Activated CD4-positive, CD25-positive, alpha-beta regulatory T cell treated with anti-CD3 and anti-CD28 coated beads, Interleukin-2, amount 50 U/mL, for 24 hours (primary cell): ENCODE data around the gene SDK2.

Experiments
- ATAC-seq, 2 donors: fragments of 150-1000 bp; cut with Tn5 transposase; one replicate each; pipeline ENCODE4 v1.10.0; 2021; ENCODE audit warnings: mild to moderate bottlenecking in 1 of 2, moderate library complexity in 1 of 2

Gene SDK2

GRCh38 chr17:73630965-73631595 is 13.2 kb downstream of the SDK2 start:
- no peak for ATAC-seq

GRCh38 chr17:73630531-73630930 is 13.7 kb downstream of the SDK2 start:
- no peak for ATAC-seq

DNA sequence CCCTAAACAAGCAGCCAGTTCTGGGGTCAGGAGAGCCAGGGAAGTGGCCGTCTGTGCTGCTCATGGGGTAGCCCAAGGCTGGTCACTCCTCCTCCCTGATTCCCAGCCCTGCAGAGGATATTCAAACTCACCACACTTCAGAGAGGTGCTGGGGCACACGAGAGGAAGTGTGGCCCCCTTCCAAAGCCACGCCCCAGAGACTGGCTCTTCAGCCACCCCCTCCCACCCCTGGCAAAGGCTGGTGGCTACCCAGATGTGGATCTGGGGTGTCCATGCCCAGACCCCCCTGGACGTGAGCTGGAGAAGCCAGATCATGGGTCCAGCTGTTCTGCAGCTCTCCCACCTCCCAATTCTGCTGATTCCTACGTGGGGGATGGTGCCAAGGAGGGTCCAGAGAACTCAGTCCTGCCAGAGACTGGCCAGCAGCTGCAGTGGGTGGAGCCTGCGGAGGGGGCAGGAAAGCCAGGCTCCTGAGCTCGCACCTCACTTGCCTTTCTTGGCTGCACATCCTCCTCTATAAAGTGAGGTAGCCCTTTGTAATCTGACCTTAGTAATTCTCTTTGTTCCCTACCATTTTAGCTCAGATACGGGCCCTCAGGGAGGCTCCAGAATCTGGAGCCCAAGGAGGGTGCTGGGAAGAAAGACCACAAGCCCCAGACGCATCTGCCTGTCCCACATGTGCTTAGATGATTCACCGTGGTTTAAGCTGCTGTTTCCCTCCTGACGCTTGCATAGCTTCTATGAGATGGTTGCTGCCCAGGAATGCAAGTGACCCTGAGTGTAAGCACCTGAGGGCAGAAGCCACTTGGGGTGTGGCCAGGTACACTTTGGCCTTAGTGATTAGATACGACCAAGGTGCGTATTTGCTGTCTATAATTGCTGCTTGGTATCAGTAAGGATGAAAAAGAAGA is 15.3 kb downstream of the SDK2 start:
- ATAC-seq = no peak

GRCh38 chr17:73625991-73626673 is 18.1 kb downstream of the SDK2 start:
- ATAC-seq = no peak

DNA sequence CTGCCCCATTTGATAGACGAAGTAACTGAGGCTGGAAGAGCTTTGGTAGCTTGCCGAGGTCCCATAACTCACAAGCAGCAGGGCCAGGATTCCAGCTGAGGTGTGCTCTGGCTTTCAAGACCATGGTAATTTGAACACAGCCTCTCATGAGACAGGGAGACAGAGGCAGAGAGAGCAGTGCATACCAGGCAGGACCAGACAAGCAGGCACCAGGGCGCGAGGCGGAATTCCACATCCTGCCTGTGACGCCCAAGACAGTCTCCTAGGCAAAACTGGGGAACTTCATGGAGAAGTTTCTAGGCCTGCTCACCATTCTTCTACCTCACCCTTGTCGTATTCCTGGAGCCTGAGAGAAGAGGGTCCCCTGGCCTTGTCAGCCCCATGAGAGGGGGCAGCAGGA is 19.2 kb downstream of the SDK2 start:
- ATAC-seq = no peak

- no peak for ATAC-seq
Measured at GRCh38 chr17:73624496-73624988, 19.7 kb downstream of the SDK2 start.

- no peak for ATAC-seq
Measured at GRCh38 chr17:73623818-73624217, 20.4 kb downstream of the SDK2 start.

DNA sequence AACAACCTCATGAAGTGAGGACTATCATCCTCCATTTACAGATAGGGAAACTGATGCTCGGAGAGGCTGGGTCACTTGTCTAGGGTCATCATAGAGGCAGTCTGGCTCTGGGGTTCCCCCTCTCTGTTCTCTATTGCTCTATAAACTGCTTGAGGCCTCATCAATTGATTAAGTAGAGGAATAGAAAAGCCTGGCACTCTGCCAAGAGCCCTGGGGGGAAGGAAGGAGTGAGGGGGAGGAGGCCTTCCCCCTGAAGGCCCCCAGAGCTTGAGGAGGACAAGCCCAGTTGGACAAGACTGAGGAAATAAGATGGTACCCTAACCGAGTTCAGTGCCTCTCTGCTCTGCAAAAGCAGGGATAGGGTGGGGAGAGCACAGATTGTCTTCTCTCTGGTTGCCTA is 21.0 kb downstream of the SDK2 start:
- ATAC-seq = no peak

DNA sequence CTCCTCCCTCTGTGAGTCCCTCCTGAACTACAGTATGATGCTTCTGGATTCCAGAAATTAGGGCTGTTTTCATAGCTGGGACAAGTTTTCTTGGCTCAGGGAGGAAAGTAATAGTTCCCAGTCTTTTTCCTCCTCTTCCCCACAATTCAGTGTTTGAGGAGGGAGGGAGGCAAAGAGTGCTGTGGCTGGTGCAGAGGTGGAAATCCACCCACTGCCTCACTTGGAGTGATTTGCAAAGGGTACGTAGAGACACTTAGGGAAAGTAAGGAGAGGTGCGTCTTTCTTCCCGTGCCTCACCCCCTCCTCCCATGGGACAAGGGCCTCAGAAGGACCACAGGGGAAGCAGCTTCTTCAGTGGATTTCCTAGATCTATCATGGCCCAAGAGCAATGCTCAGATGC is 21.9 kb downstream of the SDK2 start:
- ATAC-seq = no peak

- no peak for ATAC-seq
Measured at GRCh38 chr17:73621685-73622084, 22.6 kb downstream of the SDK2 start.

DNA sequence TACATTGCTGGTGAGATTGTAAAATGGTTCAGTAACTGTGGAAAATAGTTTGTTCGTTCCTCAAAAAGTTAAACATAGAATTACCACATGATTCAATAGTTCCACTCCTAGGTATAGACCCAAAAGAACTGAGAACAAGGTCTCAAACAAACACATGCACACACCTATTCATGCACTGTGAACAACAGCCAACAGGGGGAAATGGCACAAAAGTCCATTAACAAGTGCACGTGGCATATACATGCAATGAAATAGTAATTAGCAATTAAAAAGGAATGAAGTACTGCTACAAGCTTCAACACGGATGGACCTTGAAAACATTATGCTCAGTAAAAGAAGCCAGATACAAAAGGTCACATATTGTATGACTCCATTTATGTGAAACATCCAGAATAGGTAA is 23.8 kb downstream of the SDK2 start:
- no peak for ATAC-seq

DNA sequence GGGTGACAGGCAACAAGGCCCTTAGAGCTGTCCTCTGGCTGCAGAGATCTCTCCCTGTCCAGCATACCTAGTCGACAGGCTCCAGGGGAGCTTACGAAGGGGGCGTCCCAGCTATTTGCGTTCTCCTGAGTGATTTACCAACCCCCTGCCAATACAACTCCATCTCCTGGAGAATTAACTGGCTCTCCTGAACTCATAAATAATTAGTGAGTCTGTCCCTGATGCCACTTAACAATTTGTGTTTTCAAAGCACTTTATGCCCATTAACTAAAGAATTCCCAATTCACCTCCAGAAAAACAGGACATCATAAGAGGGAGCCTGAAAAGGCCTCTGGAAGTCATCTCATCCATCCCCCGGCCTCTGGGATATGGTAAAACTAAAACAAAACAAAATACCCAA is 26.7 kb downstream of the SDK2 start:
- no peak for ATAC-seq

DNA sequence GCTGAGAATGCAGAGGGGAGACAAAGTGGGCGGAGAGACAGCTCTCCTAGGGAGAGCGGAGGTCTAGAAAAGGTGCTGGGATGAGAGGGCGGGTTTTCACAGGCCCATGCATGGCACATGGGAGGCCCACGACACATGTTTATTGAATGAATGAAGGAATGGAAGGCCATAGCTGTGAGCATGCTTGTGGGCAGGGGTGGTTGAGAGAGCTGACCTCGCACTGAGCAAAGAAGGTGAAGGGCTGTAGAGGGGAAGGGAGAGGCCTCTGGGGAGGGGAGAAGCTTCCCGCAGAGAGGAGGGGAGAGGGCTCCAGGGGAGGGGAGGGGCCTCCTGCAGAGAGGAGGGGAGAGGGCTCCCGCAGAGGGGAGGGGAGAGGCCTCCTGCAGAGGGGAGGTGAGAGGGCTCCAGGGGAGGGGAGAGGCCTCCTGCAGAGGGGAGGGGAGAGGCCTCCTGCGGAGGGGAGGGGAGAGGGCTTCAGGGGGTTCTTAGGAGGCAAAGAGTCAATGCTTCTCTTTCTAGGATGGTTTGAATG is 27.3 kb downstream of the SDK2 start:
- ATAC-seq = no peak

DNA sequence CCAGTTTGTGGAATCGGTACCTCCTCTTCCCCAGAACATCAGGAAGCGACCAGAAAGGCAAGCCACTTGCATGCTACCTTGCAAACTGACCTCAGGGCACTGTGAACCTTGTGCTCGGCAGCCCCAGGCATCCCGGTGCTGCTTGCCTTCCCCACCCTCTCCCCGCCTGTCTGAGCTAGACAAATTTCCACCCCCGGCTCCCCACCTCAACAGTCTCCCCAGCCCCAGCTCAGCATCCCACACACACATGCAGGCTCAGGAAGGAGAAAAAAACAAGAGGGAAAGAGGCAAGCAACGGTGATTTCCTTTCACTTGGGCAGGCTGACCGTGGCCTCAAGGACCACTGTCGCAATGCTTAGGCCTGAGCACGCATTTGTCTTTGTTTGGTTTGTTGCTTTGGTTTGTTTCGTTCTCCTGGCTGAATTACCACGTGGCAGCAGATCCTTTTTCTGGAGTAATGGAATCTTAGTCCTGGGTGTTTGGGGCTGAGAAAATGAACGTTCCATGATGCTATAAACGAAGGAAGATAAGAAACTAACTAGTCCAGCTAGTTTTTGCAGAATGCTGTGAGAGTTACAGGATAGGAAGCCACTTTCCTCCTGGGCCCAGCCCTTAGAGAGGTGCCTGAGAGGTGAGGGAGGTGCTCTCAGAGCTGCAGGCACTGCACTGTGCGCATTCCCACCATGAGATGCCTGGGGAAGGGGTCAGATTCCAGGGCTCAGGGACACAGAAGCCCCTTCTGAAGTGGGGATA is 27.9 kb downstream of the SDK2 start:
- no peak for ATAC-seq

- no peak for ATAC-seq
Measured at GRCh38 chr17:73614256-73614655, 30.0 kb downstream of the SDK2 start.

- no peak for ATAC-seq
Measured at GRCh38 chr17:73613271-73614233, 30.7 kb downstream of the SDK2 start.

- no peak for ATAC-seq
Measured at GRCh38 chr17:73612031-73612472, 32.2 kb downstream of the SDK2 start.

DNA sequence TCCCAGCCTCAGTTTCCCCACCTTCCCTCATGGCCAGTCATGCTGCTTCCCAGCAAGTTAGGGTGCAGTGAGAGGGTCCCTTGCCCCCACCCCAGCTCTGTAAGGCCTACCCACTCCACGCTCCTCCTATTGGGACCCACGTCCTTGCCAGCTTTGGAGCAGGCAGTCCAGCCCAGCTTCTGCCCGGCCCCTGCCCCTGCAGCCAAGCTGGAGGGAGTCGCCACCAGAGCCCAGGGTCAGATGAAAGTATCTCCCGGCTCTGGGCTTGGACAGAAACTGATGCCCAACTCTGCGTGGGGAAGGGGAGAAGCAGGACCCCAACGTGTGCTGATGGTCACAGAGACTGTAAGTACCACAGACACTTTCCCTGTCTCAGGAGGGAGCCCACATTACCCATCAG is 32.6 kb downstream of the SDK2 start:
- no peak for ATAC-seq

- ATAC-seq = no peak
Measured at GRCh38 chr17:73610331-73610911, 33.8 kb downstream of the SDK2 start.

GRCh38 chr17:73609758-73610157 is 34.5 kb downstream of the SDK2 start:
- ATAC-seq = no peak

DNA sequence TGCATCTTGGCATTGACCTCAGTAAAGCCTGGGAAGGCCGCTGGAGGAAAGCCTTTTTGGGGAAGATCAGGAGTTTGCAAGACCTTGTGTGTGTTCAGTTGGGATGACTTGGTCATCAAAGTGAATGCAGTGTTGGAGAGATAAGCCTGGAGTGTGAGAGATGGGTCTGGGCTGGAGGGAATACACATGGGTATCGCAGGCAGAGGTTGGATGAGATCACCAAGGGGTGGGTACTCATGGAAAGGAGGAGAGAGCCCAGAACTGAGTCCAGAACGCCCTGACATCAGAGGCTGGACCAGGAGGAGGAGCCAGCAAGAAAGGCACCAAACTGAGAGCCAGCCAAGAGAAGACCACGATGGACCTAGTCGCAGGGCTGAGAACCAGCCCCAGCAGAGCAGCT is 35.2 kb downstream of the SDK2 start:
- no peak for ATAC-seq
